Stimulated activated CD4-positive, alpha-beta T cell treated with anti-CD3 and anti-CD28 coated beads, TNF-alpha, amount 100 ng/mL, for 4 hours (primary cell): Measurements from ENCODE around the gene UCN.
"Not testable (repeated sequence)": the region's sequence is repeated elsewhere in the genome, so short reads cannot be mapped to it uniquely, and the experiment has no call there.

Experiments used
- DNase-seq, 3 experiments: peaks; one replicate each; pipeline ENCODE4 v3.0.0-alpha.2; 2020; ENCODE audit warnings: low read depth in 3 of 3

The UCN gene

GRCh38 chr2:27308359-27308881, at the start of gene UCN:
Gene UCN (minus strand): TSS chr2:27308445. CDS start chr2:27307895, 550 bp downstream.
- DNase-seq = no peak

- peak; percentile 77 to 88 (median 84) for DNase-seq
Observed at GRCh38 chr2:27356382-27357181, 48.3 kb upstream of the UCN start, which contains the start of gene GTF3C2. Gene GTF3C2 (minus strand): TSS chr2:27356764. CDS start chr2:27343554, 13,210 bp downstream.

GRCh38 chr2:27356056-27356381, 47.8 kb upstream of the UCN start:
- DNase-seq = no peak

- DNase-seq = no peak
Observed at GRCh38 chr2:27354597-27354927, 46.3 kb upstream of the UCN start.

GRCh38 chr2:27353762-27354596, 45.7 kb upstream of the UCN start:
- no peak for DNase-seq

GRCh38 chr2:27353386-27353761, 45.1 kb upstream of the UCN start:
- not testable (repeated sequence) for DNase-seq

GRCh38 chr2:27351802-27352598, 43.8 kb upstream of the UCN start:
- no peak for DNase-seq

GRCh38 chr2:27350106-27350693, 42.0 kb upstream of the UCN start:
- DNase-seq = no peak

- no peak for DNase-seq
Observed at GRCh38 chr2:27347641-27348040, 39.4 kb upstream of the UCN start.

- no peak for DNase-seq
Observed at GRCh38 chr2:27336173-27336572, 27.9 kb upstream of the UCN start.

GRCh38 chr2:27335311-27335710, 27.1 kb upstream of the UCN start:
- DNase-seq = no peak

- no peak for DNase-seq
Observed at GRCh38 chr2:27324720-27325119, 16.5 kb upstream of the UCN start.

- DNase-seq = no peak
Observed at GRCh38 chr2:27323596-27324285, 15.5 kb upstream of the UCN start.

- DNase-seq = peak; percentile 72 to 79 (median 75)
Observed at GRCh38 chr2:27322766-27323595, 14.7 kb upstream of the UCN start, which contains the start of gene MPV17. Gene MPV17 (minus strand): TSS chr2:27323097. CDS start chr2:27322517, 580 bp downstream.

GRCh38 chr2:27322301-27322765, 14.1 kb upstream of the UCN start:
- DNase-seq = no peak

GRCh38 chr2:27320958-27321543, 12.8 kb upstream of the UCN start:
- DNase-seq = no peak

GRCh38 chr2:27319839-27320238, 11.6 kb upstream of the UCN start:
- not testable (repeated sequence) for DNase-seq

- DNase-seq = no peak
Observed at GRCh38 chr2:27316655-27317412, 8.6 kb upstream of the UCN start.

GRCh38 chr2:27315122-27315521, 6.9 kb upstream of the UCN start:
- no peak for DNase-seq
